ENCODE data around the gene PTGES3L.
"Not testable (repeated sequence)": the region's sequence is repeated elsewhere in the genome, so short reads cannot be mapped to it uniquely, and the experiment has no call there.

DNA sequence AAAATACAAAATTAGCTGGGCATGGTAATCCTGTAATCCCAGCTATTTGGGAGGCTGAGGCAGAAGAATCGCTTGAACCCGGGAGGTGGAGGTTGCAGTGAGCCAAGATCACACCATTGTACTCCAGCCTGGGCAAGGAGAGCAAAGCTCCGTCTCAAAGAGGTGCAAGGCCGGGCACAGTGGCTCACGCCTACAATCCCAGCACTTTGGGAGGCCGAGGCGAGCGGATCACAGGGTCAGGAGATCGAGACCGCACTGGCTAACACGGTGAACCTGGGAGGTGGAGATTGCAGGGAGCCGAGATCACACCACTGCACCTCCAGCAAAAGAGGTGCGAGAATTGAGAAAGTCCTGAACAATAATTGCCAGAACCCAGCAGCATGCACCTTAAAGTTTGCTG, 21.0 kb upstream of the PTGES3L start:
- TF ChIP-seq, protein P1, sequence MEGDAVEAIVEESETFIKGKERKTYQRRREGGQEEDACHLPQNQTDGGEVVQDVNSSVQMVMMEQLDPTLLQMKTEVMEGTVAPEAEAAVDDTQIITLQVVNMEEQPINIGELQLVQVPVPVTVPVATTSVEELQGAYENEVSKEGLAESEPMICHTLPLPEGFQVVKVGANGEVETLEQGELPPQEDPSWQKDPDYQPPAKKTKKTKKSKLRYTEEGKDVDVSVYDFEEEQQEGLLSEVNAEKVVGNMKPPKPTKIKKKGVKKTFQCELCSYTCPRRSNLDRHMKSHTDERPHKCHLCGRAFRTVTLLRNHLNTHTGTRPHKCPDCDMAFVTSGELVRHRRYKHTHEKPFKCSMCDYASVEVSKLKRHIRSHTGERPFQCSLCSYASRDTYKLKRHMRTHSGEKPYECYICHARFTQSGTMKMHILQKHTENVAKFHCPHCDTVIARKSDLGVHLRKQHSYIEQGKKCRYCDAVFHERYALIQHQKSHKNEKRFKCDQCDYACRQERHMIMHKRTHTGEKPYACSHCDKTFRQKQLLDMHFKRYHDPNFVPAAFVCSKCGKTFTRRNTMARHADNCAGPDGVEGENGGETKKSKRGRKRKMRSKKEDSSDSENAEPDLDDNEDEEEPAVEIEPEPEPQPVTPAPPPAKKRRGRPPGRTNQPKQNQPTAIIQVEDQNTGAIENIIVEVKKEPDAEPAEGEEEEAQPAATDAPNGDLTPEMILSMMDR (IDR thresholded peaks at IDR 0.05): not testable (repeated sequence)
- TF ChIP-seq POLR2A (IDR thresholded peaks at IDR 0.05): not testable (repeated sequence)
